SW480 (cell line): Measurements from ENCODE around the gene LIMD2.

Source experiments
- DNase-seq: peaks from one replicate; pipeline ENCODE4 v3.0.0-alpha.2; 2016; ENCODE audit warnings: low spot score

LIMD2 gene

DNA sequence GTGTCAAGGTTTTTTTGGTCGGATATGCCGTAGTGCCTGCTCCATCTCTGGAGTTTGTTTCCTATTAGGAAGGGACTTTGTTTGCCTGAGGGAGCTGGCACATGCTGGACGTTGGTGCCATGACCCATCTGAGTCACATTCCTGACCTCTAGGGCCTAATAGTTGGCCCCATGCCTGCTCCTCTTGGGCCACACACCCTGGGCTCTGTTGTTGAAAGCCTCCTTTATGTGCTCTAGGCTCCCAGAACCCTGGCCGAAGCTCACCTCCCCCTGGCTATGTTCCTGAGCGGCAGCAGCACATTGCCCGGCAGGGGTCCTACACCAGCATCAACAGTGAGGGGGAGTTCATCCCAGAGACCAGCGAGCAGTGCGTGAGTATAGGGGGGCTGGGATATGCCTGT, 18.4 kb downstream of the LIMD2 start:
- DNase-seq, result no peak

DNA sequence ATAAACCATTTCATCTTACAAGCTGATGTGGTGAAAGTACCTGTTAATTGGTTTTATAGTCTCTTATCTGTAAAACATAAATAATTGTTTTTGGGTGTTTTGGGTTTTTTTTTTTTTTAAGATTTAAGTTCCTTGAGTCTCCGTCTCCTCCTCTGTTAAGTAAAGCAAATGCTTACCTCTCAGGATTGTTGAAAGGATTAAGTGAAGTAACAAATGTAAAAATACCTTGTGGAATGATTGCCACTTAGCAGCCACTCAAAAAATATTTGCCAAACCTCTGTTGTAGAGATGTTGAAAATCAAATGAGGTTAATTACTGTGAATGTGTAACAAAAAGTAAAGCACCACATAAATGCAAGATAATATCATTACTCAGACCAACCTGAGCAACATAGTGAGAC, 19.2 kb downstream of the LIMD2 start:
- no peak for DNase-seq

DNA sequence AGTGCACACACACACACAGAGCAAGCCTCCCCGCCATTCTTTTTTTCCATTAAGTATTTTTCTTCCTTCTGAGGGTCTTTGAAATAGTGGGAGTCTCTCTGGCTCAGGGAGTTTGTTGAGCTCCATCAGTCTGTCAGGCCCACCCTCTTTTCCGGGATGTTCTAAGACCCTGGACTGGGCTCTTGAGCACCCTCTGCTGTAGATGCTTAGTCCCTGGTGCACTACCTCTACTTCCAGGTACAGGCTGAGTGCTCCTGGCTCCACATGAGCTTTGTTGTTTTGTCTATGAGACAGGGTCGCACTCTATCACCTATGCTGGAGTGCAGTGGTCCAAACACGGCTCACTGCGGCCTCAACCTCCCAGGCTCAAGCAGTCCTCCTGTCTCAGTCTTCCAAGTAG, 20.7 kb downstream of the LIMD2 start:
- DNase-seq, result no peak

DNA sequence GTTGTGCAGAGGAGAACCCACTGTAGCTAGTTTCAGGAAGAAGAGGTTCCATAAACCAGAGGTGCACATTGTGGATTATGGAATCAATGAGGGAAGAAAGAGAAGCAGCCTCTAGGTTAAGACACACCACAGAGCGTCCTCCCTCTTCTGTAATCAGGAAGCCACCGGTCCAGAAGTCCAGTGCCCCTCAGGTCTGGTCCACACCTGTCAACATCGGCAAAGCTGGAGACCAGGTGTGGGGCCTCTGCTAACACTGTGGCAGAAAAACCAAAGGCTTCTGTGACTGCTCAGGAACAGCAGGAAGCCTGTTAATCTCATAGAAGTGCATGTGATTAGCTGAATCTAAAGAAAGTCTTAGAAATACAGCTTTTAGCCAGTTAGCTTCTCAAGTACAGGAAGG, 23.3 kb downstream of the LIMD2 start:
- DNase-seq, result no peak

DNA sequence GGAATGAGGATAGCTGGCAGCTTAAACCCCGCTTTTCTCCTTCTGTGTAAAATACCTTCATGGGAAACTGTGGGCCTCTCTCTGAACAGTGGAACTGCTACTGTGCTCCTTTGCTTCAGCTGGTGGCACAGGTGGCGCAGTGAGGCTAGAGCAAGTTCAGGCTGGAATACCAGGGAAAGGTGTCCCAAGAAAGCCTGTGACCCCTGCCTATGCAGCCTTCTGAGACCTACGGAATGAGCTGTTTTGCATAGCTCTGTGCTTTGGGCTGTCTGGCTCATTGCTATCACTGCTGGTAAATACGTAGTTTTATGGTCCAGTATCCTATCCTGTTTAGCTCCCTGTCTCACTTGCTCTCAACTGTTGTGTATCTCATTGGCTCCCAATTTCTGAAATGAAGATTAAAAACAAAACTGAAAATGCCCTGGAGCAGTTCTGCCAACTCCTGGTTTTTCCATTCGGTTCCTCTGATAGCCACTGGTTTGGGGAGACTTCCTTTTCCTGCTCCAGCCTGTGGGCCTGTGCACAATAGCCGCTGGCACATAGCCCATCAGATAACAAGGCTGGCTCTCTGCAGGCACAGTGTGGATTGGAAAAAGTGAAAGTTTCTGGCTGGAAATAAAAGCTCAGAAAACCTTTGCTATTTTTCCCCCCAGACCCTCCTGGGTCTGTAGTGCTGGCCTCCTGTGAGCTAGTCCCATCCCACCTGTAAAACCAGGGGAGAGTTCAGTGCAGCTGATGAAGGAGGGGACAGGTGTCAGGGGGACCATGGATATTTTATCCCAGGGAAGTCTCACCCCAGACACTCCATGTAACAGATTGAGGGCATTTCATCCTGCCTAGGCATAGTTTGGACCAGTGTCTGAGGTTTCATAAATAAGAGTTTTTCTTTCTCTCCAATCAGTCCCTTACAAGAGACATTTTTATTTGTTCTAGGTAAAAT, 24.0 kb downstream of the LIMD2 start:
- DNase-seq, result peak; percentile 34

DNA sequence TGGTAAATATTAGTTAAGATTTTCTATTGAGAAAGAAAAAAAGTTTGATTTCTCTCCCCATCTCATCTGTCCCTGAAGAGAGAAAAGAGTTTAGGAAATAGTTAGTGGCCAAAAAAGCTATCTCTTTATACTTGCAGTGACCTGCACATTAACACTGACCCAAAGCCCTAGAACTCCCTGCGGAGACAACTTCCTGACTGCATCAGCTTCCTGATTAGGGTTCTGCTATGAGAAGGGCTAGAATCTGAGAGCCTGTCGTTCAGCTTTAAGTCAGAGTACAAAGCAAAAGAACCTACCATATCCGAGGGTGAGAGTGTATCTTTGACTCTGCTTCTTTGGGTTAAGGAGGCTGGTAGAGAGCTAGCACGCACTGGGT, 24.7 kb downstream of the LIMD2 start:
- no peak for DNase-seq

DNA sequence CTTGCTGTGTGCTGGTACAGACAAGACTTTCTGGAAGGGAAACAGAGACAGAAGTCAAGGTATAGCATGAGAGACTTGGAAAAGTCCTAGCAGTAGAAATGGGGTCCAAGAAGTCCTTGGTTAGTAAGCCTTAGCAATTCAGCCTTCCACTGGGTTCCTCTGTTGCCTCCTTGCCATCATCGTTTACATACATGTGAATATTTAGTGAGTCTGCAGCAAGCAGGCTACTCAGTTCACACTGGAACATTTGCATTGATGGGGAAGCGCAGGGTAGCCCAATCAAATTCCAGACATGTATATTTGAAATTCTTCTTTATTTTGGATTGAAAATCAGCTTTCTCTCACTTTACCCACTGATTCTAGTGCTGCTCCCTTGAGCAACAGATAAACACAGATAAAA, 27.1 kb downstream of the LIMD2 start:
- DNase-seq, result no peak

GRCh38 chr17:63665527-63666214, 34.3 kb downstream of the LIMD2 start:
- DNase-seq, result no peak

GRCh38 chr17:63659850-63660249, 40.1 kb downstream of the LIMD2 start:
- DNase-seq, result no peak

GRCh38 chr17:63658366-63658765, 41.6 kb downstream of the LIMD2 start:
- DNase-seq, result no peak

DNA sequence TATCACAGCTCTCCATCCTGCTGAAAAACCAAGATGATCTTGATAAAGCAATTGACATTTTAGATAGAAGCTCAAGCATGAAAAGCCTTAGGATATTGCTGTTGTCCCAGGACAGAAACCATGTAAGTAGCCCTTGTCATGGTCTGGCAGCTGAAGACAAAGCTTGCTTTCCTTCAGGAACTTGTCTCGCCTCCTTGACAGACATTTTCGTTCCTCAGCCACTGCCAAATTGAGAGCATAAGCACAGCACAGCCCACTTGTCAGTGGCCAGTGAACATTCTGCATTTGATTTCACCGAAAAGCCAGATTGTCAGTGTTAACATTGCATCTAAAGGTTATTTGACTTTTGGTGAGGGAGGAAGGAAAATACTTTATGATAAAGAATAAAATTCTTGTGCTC, 42.1 kb downstream of the LIMD2 start:
- no peak for DNase-seq

DNA sequence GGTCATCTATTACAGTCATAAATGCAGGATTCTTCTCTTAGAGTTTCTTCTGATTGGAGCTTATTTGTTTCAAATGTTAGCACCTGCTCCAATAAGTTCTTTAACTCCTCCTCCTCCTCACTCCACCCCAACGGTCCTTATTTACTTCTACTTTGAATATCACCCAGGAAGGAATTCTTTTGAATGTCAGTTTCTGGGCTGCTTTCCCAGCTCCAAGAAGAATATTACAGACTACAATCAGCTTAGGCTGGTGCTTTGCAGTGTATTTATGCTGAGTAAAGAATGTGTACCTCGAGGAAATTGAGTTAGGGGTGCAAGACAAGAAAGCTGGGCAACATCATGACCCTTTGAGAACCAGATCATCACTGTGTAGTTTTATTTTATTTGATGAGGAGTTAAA, 46.9 kb downstream of the LIMD2 start:
- no peak for DNase-seq

- DNase-seq, result no peak
These were observed 47.8 kb downstream of the LIMD2 start for GRCh38 chr17:63652106-63652505.

DNA sequence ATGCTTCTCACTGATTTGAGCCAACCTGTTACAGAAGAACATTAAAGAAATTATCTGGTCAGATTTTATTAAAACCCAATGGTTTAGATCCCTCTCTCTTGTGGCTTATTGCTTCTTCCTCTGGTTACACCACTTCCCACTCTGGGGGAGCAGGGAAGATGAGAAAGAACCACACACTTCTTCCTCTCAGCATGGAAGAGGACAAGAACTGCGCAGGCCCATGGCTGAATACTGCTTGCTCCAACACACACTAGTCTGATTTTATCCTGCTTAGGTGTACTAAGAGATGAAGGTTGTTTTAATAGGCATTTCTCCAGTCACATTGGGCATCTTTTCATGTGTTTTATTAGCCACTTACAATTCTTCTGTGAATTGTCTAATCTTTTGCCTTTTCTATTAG, 50.1 kb downstream of the LIMD2 start:
- DNase-seq, result no peak

DNA sequence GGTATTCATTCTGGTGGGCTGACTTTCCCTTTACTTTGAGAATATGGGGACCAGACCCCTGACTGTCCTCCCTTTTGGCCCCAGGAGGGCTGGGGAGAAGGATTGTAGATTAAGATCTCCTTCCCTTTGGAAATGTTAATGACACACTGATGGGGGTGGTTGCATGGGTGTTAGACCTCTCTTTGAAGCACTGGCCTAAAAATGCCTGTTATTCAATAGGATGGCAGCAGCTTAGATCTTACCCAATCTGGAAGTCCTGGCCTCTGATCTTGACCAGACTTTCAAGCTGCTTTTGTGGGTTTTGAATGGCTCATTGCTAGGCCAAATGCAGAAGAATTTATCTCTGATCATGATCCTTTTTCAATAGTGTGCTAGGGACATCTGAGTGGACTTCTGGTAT, 52.0 kb downstream of the LIMD2 start:
- DNase-seq, result no peak

GRCh38 chr17:63647065-63647725, 52.7 kb downstream of the LIMD2 start:
- DNase-seq, result peak; percentile 70

DNA sequence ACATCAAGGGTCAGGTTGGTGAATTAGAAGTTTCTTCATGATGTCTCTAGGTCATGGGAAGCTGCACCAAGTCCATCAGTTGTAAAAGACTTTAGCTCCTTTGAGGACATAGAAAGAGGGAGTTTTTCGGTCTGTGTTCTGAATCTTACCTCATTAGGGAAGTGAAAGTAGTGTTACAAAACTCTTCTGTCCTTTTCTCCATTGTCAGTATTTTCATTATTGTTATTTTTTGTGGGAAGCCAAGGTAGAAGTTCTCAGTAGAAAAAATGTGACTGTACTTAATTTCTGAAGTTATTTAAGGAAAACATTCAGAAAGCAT, 53.5 kb downstream of the LIMD2 start:
- DNase-seq, result no peak
